GM18858 (cell line): Measurements from ENCODE around the gene ATG13.
A peak's percentile ranks its signal among the peaks of the same experiment; 100 is the strongest.

ENCODE experiments used
- ATAC-seq: cut with Tn5 transposase; IDR thresholded peaks from one replicate; pipeline ENCODE4 v1.9.1; 2021; ENCODE audit not compliant: unreplicated experiment

Gene ATG13

DNA sequence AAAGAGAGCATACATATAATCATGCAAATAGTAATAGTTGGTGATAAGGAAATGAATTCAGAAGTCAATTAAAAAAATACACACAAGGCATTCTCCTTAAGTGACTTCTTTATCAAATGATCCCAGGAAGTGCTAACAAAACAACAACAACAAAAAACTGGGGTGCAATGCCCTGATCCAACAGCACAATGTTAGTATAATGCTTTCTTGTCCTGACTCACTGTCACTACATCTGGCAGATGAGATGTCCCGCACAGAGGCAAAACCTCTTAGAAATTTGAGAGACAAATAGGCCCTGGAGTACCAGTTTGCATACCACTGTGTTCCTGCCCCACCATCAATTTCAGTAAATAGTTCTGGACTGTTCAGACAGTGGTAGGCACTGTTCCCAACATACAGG is 12.6 kb upstream of the ATG13 start:
- ATAC-seq: no peak

- ATAC-seq: no peak
Measured at GRCh38 chr11:46607516-46607915, 9.8 kb upstream of the ATG13 start.

DNA sequence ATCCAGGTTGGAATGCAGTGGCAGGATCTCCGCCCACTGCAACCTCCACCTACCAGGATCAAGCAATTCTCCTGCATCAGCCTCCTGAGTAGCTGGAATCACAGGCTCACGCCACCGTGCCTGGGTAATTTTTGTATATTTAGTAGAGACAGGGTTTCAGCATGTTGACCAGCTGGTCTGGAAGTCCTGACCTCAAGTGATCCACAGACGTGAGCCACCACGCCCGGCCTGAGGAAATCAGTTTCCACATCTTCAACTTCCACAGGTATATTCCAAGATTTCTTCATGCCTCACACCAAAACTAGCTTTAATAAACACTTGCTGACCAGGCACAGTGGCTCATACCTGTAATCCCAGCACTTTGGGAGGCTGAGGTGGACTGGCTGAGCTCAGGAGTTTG is 8.0 kb upstream of the ATG13 start:
- ATAC-seq: no peak

DNA sequence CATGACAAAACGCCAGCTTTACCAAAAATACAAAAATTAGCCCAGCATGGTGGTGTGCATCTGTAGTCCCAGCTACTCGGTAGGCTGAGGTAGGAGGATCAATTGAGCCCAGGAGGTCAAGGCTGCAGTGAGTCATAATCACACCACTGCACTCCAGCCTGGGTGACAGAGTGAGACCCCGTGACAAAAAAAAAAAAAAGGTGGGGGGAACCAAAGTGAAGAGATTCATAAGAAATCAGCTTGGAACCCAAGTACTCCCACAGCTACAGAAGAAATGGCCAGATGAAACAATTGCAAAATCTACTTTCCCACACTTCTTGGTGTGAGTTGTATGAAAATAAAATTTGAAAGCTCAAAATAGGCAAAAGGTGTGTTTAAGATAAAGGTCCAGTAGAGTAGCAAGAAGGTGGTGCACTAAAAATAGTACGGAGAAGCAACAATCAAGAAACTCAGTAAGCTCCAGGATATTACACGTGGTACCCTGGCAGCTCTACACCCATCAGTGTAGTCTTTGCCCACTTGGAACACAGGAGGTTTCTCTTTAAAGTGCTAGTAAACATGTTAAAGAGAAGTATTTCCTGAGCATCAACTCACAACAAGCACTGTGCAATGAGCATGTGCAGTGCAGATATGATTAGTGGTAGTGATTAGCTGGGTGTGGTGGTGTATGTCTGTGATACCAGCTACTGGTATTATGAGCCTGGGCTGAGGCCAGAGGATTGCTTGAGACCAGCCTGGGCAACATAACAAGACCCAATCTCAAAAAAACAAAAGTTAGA is 5.6 kb upstream of the ATG13 start:
- ATAC-seq: no peak

DNA sequence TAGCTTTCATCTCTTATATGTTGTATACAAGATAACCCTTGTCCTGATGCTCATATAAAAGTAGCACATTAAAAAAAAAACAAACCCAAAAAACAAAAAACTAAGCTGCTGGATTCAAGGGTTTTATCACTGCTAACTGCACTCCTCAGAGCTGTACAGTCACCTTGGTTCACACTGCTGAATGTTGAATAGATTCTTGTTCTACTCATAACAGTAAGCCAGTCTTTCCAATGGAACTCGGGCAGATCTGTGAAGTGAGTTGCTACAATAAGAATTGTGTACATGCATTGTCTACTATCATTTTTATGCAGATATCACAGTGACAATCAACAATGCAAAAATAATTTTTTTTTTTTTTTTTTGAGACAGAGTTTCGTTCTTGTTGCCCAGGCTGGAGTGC is 5.0 kb upstream of the ATG13 start:
- no peak for ATAC-seq

DNA sequence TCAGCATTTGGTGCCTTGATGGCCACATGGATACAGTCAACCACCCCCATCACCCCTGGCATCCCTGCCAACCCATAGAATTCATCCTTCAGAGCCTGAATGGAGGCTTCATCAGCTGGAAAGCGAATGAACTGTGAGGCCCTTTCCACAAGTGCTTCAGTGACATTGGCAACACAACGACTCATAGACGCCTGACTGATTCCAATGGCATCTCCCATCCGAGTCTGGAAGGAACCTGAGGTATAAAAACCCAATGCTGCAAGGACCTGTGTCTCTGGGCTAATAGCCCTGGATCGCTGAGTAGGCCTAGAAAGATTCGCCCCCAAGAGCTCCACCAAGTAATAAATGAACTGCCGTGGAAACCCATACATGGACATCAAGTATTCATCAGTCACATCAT is 1.6 kb upstream of the ATG13 start:
- no peak for ATAC-seq

DNA sequence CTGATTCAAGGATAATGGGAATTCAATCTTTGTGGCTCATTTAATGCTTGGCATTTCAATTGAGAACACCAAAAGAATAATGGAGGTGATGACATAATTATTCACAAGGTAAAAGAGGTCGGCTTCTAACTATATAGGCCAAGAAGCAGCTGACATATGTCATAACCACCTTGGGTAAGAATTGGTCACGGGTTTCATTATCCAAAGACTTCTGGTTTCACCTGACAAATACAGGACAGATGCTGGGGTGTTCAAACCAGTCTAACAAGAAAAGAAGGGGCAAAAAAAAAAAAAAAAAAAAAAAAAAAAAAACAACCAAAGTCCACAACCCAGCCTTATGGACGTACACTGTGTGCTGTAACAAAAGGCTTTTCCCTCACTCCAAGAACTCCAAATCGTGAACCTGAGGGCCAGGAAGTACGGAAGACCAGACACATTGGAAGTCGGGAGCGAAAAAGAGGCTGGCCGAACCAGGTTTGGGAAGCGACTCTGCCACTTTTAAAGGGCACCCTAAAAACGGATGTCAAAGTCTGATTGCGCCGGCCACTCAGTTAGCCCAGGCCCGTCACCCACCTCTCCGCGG is 711 bp upstream of the ATG13 start:
- peak; percentile 1 for ATAC-seq

DNA sequence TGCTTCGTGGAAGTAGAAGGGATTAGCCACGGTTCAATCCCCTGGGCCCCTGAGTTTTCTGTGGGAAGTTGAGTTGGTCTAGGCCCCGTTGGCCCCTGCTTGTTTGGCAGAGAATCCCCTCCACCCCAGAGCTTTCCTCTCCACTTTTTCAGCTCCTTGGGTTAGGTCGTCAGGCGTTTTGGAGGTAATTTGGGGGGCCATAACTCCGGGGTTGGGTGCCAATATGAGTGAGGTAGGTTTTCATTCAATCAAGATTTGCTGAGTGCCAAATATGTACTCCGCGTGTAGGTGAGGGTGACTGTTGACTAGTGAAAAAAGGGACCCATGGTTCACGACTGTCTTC is 590 bp downstream of the ATG13 start:
- ATAC-seq: no peak

- no peak for ATAC-seq
Measured at GRCh38 chr11:46618837-46619236, 1.5 kb downstream of the ATG13 start.

DNA sequence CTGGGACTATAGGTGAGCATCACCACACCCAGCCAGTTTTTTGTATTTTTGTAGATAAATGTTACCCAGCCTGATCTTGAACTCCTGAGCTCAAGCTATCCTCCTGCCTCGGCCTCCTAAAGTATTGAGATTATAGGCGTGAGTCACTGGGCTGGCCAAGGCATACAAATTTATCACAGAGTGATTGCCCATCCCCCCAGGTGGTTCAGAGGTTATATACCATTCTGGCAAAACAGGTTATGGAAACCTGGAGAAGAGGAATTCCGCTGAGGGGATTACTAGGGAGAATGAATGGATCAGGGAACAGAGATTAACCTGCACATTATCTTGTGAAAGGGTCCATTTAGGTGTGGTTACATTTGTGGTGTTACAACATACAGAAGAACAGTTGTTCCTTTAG is 8.1 kb downstream of the ATG13 start:
- no peak for ATAC-seq

DNA sequence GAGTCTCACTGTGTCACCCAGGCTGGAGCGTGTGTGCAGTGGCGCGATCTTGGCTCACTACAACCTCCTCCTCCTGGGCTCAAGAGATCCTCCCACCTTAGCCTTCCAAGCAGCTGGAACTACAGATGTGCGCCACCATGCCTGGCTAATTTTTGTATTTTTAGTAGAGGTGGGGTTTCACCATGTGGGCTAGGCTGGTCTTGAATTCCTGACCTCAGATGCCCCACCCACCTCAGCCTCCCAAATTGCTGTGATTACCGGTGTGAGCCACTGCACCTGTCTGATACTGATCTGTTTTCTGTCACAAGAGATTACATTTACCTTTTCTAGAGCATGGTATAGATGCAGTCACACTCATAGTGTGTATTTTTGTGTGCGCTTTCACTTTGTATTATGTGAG is 11.6 kb downstream of the ATG13 start:
- no peak for ATAC-seq

GRCh38 chr11:46630237-46630636 is 12.9 kb downstream of the ATG13 start:
- ATAC-seq: no peak

- ATAC-seq: no peak
Measured at GRCh38 chr11:46631676-46632075, 14.3 kb downstream of the ATG13 start.

DNA sequence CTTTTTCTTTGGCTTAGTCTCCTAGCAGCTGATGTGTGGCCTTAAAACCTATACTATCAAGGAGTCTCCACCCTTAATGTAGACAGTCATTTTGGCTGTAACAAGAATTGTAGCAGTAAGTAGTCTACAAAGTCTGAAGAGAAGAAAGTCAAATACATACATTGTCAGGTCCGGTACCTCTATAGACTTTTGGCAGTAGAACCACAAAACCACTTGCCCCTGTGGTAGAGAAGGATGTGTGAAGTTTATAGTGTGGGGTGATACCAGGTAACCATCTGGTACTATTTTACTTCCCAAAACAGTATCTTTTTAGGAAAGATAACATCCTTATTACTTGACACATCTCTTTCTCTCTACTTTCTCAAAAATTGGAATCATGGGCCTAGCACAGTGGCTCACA is 15.1 kb downstream of the ATG13 start:
- ATAC-seq: no peak

- no peak for ATAC-seq
Measured at GRCh38 chr11:46633291-46634217, 16.2 kb downstream of the ATG13 start.

DNA sequence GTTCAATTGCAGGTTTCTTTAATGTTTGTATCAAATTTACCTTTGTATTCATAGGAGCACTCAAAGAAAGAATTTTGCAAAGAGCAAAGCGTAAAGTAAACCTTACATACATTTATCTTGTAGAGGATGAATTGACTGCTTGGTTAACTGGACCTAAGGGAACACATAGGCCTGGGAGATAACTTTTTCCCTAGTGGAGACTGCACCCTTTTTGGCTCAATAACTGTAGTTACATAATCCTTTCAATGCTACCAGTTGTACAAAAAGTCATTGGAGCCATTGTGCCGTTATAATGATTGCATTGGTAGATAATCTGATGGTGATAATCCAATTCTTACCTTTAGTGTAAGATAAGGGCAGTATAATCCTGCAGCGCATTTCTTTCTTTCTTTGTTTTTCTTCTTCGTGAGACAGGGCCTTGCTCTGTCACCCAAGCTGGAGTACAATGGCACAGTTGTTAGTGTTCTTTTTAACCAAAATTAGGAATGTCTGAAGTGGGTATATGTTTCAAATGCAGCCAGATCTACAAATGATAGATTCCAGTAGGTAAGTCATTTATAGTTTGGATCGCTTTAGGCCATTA is 18.3 kb downstream of the ATG13 start:
- ATAC-seq: no peak

DNA sequence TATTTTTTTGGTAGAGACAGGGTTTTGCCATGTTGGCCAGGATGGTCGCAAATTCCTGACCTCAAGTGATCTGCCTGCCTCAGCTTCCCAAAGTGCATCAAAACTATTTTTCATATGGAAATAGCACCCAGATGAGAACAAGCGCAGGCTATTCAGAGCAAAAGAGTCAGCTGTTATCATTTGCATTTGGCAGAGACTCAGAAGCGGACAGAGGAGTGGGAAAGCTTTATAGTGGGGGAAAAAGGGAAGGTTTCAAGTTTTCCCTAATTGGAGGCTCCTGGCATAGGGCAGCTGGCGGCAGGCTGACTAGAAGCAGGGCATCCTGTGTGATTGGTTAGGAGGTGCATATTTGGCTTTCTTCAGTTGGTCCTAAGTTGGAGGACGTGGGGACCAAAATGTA is 20.2 kb downstream of the ATG13 start:
- no peak for ATAC-seq

DNA sequence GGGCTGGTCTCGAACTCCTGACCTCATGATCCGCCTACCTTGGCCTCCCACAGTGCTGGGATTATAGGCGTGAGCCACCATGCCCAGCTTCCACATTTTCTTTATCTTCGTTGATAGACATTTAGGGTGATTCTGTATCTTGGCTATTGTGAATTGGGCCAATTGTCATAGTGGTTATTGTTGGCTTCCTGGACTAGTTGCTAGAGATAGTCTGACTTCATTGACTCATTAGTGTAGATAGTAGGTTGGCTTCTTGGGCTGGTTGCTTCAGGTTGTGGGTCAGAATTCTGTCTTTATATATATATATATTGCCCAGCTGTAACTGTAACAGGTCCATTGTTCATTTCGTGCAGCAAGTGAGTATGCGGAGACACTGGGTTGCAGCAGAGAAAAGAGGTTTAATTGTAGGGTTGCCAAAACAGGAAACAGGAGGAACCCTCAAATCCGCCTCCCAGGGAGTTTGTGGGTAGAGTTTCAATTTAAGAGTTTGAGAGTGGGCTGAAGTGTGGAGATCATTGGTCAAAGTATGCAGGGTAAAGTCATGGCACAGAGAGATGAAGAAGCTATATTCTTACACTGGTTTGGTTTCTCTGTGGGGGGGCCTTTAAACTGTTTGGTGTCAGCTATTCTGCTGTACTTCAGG is 22.0 kb downstream of the ATG13 start:
- ATAC-seq: no peak

DNA sequence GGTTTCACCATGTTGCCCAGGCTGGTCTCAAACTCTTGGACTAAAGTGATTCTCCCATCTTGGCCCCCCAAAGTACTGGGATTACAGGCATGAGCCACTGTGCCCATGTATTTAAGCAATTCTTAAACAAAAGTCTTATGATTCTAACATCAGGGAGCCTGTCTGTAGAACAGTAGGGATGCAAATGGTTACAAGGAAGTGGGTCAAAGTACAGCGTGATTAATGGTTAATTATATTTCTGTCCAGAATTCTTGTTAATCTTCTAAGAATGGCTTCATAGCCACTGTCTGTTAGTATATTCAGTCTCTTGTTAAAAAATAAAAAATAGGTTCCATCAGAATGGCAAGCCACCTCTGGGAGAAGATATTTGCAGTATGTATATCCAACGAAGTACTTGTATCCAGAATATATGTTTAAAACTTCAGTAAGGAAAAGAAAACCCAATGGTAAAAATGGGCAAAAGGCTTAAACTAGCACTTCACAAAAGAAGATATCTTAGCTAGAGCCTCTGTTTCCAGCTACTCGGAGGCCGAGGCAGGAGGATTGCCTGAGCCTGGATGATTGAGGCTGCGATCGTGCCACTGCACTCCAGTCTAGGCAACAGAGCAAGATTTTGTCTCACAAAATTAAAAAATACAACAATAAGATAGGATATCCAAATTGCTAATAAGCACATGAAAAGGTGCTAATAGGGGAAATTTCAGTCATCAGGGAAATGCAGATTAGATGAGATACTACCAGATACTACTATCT is 22.9 kb downstream of the ATG13 start:
- no peak for ATAC-seq

DNA sequence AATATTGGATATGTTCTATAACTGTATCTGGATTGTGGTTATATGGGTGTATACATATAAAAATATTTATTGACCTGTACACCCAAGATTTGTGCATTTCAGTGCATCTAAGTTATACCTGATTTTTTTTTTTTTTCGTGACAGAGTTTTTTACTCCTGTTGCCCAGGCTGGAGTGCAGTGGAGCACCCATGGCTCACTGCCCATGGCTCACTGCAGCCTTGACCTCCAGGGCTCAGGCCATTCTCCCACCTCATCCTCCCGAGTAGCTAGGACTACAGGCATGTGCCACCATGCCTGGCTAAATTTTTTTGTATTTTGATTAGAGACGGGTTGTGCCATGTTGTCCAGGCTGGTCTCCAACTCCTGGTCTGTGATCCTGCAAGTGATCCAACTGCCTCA is 24.3 kb downstream of the ATG13 start:
- ATAC-seq: no peak
